ENCODE data around the gene IQCF2. TPM values are rescaled to one million over a fixed set of nuclear protein-coding genes. Genes with fewer than 3 reads are reported as not detected.
A peak's percentile ranks its signal among the peaks of the same experiment; 100 is the strongest.
"Not testable (repeated sequence)": the region's sequence is repeated elsewhere in the genome, so short reads cannot be mapped to it uniquely, and the experiment has no call there.

Gene IQCF2
- not detected for total RNA-seq

DNA sequence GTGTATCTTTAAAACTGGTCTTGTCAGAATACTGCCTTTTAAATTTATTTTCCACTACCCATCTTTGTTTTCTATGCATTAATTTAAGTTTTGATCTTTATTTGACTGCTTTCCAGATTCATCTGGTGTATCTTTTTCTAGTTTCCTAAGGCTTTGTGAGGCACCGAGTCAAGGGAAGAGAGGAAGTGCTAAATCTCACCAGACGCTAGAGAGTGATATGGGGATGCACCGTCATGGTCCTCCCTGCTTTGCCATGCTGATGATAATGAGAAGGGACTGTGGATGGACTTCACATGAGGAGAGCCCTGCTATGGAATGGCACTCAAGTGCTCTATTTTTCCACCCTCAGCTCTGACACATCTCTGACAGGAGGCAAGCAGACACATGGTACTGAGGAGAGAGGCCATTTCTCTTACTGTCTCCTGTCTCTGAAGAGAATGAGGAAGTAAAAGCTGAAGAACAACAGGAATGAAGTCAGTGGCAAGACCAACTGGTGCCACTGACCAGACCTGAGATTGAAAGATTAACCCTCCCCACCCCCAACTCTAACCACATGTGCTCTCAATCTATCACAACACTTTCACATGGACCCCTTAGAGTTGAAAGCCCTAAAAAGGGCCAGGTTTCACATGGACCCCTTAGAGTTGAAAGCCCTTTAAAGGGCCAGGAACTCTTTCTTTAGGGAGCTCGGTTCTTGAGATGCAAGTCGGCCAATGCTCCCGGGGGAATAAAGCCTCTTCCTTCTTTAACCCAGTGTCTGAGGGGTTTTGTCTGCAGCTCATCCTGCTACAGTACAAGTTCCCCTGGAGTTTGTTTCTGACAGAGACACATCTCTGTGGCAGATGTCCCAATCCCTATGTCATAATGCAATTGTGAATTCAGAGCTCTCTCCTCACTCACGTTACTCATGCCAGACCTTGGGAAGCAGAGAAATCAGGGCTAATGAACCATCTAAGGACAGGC lies at the start of gene IQCF2:
IQCF2 (plus strand) TSS at position 913 of the 963 bp plus-strand sequence. CDS start 52 bp downstream, outside the sequence.
- ATAC-seq, result no peak
- no peak for DNase-seq (ENCODE audit: low spot score)

DNA sequence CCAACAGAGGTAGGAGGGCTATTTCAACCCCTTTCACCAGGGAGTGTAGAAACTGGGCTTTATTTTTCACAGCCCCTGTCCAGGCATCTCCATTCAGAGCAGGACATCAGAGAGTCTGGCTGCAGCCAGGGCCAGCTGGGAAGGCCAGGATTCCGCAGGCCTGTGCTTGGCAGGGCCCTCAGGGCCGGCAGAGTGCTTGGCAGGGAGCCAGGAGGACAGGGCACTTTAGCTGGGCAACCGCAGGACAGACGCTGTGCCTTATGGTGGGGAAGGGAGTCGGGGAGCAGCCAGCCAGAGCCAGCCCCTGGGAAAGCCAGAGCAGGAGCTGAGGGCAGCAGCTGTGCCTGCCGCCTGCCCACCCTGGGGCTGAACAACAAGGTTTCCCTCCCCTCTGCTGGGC lies 47.9 kb upstream of the IQCF2 start:
- DNase-seq (ENCODE audit: low spot score) (peak; percentile 61), ATAC-seq (peak; percentile 88)

DNA sequence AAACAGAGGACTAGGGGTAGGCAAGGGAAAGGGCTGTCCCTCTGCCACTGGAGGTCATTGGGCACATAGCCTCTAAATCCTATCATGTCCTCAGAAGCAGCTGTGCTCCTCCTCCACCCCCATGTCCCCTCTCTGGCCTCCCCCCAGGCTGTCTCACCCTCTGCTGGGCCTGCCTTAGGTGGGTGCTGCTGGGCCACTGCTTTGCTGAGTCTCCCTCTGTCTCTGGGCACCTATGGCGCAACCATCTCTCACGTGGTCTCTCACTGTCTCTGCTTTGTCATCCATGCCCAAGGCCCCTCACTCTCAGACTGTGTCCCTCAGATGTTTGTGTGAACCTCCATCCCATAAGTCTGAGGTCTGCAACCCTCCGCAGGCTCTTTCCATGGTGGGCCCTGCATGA lies 47.4 kb upstream of the IQCF2 start:
- no peak for DNase-seq (ENCODE audit: low spot score)
- ATAC-seq, result no peak

DNA sequence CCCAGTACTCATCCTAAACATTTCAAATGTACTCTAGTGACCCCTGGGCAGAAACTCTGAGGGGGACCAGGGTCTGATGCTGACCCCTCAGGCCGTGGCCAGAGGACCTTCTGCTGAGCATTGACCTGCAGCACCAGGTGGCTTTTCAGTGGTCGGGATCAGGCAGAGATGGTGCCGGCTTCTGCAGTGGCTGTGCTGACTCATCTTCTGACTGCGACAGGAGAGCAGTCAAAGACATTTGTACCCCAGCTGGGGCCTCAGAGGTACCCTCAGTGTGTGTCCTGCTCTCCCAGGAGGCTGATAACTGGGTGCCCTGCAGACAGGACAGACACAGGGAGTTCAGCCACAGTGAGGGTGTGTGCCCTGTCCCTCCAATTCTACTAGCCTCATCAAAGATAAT lies 45.8 kb upstream of the IQCF2 start:
- no peak for DNase-seq (ENCODE audit: low spot score)
- ATAC-seq, result no peak

DNA sequence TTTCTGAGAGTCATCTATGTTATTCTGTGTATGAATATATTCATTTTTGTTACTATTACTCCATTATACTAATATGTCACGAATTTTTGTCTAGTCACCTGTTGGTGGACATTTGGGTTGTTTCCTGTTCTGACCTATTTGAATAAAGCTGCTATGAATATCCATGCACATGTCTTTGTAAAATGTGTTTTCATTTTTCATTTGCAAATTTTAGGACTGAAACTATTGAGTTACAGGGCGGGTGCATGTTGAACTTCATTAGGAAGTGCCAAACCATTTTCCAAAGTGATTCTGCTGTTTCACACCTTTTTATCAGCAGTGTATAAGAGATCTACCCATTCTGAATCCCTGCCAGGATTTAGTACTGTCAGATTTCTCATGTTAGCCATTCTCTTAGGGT lies 44.7 kb upstream of the IQCF2 start:
- ATAC-seq (no peak), DNase-seq (ENCODE audit: low spot score) (no peak)

DNA sequence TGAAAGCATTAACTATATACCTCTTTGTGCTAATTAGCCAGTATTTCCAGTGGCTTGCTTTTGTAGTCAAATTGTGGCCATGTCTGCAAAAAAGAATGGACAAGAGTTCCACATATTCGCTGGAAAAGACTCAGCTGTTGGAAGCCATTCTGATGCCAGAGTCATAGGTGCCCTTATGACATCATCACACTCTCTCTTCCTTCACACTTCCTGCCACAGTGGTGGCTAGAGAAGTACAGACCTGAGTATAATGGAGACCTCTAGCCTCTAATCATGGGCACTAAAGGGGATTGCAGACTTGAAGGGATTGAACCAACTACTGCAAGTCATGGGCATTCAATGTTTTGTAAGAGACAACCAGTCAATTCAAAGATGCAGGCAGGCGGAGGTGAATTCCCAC lies 44.0 kb upstream of the IQCF2 start:
- no peak for DNase-seq (ENCODE audit: low spot score)
- ATAC-seq, result no peak

DNA sequence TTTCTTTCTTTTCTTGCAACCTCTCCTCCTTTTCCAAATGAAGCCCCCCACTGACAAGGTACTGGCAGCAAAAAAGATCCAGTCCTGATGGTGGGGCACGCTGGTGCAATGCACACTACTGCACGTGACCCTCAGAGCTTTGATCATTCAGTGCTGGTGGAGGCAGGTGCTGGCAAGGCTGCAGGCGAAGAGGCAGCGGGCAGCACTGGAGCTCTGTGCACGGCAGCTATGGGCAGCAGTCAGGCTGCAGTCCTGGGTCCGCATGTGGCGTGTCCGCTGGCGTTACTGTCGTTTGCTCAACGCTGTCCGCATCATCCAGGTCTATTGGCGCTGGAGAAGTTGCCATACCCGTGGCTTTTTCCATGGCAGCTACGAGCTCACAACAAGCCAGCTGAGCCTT lies 42.3 kb upstream of the IQCF2 start:
- no peak for DNase-seq (ENCODE audit: low spot score)
- ATAC-seq, result no peak

DNA sequence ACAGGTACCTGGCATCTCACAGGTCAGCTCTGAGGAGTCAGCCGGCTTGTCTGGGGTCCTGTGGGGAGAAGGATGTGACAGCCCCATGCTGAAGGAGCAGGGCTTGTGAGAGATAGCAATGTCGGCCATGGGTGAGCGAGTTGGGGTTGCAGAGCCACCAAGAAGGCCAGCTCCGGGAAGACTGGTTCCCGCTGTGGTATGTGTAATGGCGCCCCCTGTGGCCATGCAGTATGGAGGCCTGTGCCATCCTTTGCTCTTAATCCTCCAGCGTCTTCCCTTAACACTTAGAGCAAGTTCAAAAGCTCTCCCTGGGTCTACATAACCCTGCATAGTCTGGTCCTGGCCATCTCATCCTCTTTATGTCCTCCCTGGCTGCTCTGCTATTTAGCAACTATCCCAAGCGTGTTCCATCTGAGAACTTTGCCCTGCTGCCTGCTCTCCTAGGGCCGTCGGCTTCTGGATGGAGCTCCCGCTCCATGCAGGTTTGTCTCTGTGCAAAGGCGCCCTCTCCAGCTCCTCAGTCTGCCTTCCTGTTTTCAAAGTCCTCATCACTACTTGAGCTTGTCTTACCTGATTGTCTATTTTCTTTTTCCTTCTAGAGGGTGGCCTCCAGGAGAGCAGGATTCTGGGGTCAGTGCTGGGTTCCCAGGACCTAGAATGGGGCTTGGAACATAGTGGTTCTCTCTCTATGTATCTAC lies 41.6 kb upstream of the IQCF2 start:
- DNase-seq (ENCODE audit: low spot score) (no peak), ATAC-seq (no peak)

DNA sequence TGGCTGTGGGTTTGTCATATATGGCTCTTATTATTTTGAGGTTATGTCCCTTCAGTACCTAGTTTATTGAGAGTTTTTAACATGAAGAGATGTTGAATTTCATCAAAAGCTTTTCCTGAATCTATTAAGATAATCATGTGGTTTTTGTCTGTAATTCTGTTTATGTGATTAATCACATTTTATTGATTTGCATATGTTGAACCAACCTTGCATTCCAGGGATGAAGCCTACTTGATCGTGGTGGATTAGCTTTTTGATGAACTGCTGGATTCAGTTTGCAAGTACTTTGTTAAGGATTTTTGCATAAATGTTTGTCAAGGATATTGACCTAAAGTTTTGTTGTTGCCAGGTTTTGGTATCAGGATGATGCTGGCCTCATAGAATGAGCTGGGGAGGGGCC lies 33.1 kb upstream of the IQCF2 start:
- DNase-seq (ENCODE audit: low spot score) (no peak), ATAC-seq (no peak)

DNA sequence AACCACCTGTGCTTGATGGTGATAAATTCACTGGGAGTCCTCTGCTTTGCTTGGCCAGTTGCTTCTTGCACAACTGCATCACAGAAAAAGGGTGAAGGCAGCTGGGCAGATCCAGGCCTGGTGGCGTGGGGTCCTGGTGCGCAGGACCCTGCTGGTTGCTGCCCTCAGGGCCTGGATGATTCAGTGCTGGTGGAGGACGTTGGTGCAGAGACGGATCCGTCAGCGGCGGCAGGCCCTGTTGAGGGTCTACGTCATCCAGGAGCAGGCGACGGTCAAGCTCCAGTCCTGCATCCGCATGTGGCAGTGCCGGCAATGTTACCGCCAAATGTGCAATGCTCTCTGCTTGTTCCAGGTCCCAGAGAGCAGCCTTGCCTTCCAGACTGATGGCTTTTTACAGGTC lies 31.1 kb upstream of the IQCF2 start:
- no peak for ATAC-seq
- no peak for DNase-seq (ENCODE audit: low spot score)

DNA sequence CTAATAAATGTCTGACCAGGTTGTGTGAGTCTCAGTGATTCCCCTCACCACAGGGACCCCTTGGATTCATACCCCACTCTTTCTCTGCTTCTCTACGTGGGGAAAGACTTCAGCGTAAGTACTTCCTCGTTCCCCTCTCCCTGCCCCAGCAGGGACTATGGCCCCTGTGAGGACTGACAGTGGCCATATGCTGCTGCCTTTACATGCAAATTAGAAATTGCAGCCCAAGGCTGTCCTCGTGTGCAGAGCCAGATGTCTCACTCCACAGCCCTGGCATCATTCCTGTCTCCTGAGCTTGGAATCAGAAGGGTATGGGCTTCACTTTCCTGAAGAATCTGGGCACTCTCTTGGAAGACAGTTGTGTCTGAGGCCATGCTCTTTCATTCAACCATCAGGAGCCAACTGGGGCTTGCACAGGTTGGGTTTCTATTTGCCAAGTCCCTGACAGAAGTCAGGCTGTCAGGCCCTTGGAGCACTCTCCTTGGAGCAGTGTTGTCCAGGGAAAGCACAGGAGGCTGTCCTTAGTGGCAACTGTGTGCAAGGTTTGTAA lies 30.5 kb upstream of the IQCF2 start:
- DNase-seq (ENCODE audit: low spot score), result no peak
- no peak for ATAC-seq

DNA sequence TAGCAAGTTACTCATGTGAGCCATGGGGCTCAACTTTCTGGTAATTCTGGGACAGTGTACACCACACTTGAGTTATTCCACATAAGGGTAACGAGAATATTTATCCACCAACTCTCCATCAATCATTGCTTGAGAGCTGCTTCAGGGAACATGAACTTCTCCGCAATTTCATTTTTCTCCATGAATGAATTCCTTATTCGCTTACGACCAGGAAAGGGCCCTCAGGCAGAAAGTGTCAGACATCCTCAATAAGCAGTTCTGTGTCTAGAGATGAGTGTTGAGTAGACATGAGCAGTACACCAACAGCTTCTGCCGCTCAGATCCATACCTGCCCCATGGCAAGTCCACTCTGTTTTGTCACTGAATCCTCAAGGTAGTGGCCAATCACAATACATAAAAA lies 24.8 kb upstream of the IQCF2 start:
- DNase-seq (ENCODE audit: low spot score), result no peak
- no peak for ATAC-seq

DNA sequence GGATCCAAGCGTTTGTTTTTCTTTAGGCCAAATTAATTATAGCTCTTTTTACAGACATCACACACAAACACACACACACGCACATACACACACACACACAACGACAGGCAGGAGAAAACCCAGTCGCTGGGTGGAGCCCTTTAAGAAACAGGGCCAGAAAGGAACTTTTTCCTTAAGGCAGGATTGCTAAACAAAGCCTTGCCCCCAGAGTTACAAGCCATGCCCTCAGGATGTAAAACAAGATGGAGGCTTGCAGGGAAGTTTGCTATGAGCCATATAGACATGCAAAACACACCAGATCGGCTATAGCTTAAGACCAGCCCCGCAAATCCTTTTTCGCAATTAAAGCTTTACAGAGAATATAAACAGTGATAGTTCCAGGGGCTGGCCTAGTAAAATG lies 16.3 kb upstream of the IQCF2 start:
- ATAC-seq, result no peak
- DNase-seq (ENCODE audit: low spot score), result no peak

DNA sequence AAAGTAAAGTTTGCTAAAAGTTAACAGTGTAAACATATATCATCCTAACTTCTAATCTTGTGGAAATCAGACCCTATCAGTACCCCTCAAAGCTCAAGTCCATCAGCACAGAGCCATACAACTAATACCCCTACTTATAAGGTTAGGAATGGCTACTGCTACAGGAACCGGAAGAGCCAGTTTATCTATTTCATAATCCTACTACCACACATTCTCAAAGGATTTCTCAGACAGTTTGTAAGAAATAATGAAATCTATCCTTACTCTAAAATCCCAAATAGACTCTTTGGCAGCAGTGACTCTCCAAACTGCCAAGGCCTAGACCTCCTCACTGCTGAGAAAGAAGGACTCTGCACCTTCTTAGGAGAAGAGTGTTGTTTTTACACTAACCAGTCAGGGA lies 6.0 kb upstream of the IQCF2 start:
- not testable (repeated sequence) for DNase-seq (ENCODE audit: low spot score)

DNA sequence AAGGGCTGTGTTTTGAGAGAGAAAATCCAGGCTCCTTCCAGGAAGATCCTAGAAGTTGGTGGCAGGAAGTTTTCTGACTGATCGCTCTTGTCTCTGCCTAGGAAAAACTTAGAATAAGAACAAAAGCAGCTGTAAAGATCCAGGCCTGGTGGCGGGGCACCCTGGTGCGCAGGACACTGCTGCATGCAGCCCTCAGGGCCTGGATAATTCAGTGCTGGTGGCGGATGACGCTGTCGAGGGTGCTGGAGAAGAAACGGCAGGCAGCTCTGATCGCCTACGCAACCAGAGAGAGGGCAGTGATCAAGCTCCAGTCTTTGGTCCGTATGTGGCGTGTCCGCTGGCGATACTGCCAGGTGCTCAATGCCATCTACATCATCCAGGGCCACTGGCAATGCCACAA lies 1.5 kb downstream of the IQCF2 start:
- DNase-seq (ENCODE audit: low spot score) (no peak), ATAC-seq (no peak)

More for the DNA sequence above, 6.0 kb upstream of the IQCF2 start:
- not testable (repeated sequence) for ATAC-seq

DNA sequence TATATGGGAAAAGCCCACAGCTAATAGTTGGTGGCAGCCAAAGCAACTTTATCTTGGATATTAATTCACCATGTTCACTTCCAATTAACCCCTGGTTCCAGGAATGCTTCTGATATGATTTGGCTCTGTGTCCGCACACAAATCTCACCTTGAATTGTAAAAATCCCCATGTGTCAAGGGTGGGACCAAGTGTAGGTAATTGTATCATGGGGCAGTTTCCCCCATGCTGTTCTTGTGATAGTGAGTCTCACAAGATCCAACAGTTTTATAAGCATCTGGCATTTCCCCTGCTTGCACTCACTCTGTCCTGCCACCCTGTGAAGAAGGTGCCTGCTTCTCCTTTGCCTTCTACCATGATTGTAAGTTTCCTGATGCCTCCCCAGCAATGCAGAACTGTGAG lies 7.5 kb downstream of the IQCF2 start:
- ATAC-seq; DNase-seq (ENCODE audit: low spot score): not testable (repeated sequence)

DNA sequence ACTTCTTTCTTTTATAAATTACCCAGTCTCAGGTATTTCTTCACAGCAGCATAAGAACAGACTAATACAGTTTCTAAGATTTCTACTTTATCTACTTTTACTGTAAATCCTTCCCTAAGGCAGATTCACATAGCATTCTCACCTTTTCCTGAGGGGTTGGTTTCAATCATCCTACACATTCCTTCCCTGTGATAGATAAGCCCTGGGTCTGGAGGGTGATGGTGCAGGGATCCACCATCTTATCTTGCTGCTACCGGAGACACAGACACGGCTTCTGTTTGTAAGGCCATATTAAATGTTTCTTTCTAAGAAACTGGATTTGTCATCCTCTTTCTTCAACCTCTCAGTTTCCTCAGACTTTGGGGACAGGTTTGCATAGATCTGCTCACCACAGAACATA lies 7.9 kb downstream of the IQCF2 start:
- DNase-seq (ENCODE audit: low spot score), result no peak
- ATAC-seq, result no peak

DNA sequence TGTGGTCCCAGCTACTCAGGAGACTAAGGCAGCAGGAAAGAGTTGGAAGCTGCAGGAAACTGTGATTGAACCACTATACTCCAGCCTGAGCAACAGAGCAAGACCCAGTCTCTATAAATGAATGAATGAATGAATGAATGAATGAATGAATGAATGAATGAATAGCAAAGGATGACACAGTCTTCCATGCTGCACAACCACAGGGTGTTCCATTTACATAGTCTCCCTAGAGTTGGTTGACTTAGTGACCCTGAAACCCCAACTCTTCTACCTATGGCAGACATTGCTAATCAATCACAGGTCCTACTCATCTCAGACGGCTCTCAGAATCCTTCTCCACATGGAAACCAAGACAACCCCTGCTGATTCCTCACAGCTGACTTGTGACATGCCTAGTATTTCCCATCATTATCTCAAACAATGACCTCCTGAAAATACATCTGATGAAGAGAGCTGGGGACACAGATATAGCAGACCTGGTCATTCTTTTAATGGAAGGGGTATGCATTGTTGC lies 11.9 kb downstream of the IQCF2 start:
- ATAC-seq, result no peak
- no peak for DNase-seq (ENCODE audit: low spot score)

DNA sequence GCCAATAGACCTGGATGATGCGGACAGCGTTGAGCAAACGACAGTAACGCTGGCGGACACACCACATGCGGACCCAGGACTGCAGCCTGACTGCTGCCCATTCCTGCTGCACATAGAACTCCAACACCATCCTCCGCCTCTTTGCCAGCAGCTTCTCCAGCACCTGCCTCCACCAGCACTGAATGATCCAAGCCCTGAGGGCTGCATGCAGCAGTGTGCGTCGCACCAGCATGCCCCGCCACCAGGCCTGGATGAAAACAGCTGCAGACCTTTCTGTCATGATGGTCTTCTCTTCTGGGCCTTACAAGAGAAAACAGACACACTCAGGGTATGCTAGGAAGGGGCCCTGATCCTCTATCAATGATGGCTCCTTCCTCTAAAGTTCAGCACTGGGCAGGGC lies 12.5 kb downstream of the IQCF2 start:
- ATAC-seq (no peak), DNase-seq (ENCODE audit: low spot score) (no peak)

DNA sequence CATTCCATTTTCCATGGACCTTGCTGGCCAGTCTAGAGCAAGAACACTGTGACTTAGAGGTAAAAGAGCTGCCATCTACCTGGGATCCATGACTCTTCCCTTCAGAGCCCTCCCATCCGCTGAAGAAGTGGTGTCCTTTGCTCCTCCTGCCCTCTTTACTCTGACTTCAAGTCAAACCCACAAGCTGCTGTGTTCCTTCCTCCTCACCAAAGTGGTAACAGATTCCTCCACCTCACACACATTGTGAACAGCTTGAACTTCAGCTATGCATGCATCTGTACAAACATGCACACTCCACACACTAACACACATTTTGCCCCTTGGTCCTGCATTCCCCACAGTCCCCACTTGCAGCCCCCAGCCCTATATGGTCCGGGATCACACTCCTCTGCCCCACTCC lies 13.0 kb downstream of the IQCF2 start:
- no peak for ATAC-seq
- no peak for DNase-seq (ENCODE audit: low spot score)

DNA sequence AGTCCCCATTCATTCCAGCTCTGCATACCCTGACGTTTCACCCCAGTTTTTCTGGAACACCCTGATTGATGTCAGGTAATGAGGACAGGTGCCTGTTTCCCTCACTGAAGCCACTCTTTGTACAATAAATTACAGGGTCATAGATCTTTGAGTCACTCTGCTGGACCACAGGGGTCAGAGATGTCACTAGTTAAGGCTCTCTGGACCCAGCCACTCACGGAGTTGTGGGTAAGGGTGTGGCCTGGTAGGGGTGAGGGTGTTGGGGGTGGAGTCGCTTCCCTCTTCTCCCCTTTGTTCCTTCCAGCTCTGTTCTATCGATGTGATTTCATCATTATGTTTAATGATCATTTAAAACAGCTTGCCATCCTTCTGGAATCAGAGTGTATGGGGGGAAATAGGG lies 13.5 kb downstream of the IQCF2 start:
- ATAC-seq (no peak), DNase-seq (ENCODE audit: low spot score) (no peak)

DNA sequence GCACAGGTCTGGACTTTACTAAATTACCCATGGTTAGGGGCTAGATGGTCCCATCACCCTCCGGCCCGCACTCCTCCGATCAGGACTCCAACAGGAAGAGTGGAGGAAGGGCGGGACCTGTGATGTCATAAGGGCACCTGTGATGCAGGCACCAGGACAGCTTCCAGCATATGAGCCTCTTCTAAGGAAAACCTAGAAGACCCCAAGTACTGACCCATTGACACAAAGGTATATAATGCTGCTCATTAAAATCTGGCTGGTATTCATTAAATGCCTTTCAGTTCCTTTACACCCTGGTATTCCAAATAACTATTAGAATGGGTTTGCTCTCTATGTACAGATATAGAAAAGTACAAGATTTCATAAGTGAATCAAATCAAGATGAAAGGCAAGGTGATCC lies 14.1 kb downstream of the IQCF2 start, which contains the start of gene IQCF5:
IQCF5 (minus strand) TSS at position 101 of the 400 bp plus-strand sequence; CDS start at position 31, 70 bp downstream.
- ATAC-seq (no peak), DNase-seq (ENCODE audit: low spot score) (no peak)
